IPS DF 6.9 (cell line): Measurements from ENCODE around the gene ZNF101.

Source experiments
- DNase-seq: peaks from one replicate; pipeline ENCODE4 v3.0.0-alpha.2; 2013; ENCODE audit warnings: low read depth, low spot score
- H3K27ac ChIP-seq: one replicate; pipeline ENCODE4 v1.5.1; 2013; ENCODE audit warnings: low read length, control low read depth
- H3K27me3 ChIP-seq: 2 replicates; pipeline ENCODE4 v1.6.1; 2013; ENCODE audit warnings: mild to moderate bottlenecking, low read length; ENCODE audit not compliant: control insufficient read depth, insufficient read depth
- H3K36me3 ChIP-seq: 2 replicates; pipeline ENCODE4 v1.6.1; 2013; ENCODE audit warnings: low read length; ENCODE audit not compliant: control insufficient read depth, insufficient read depth
- H3K4me1 ChIP-seq: 2 replicates; pipeline ENCODE4 v1.6.1; 2013; ENCODE audit warnings: low read length; ENCODE audit not compliant: control insufficient read depth, insufficient read depth
- H3K4me3 ChIP-seq: 2 replicates; pipeline ENCODE4 v1.5.1; 2013; ENCODE audit warnings: mild to moderate bottlenecking, low read length
- H3K9me3 ChIP-seq: 2 replicates; pipeline ENCODE4 v1.6.1; 2013; ENCODE audit warnings: low read length, inconsistent platforms; ENCODE audit not compliant: control insufficient read depth, insufficient read depth
- WGBS: extraction: QIAGEN DNeasy Blood & Tissue Kit; methylation state at CpG from one replicate; pipeline ENCODE4 v1.1.7; 2013; ENCODE audit warnings: mixed read lengths, missing lambda C conversion rate; ENCODE audit not compliant: insufficient read length, insufficient coverage; 5-methylcytosine and 5-hydroxymethylcytosine counted together

Gene ZNF101

GRCh38 chr19:19668230-19669012, at the start of gene ZNF101:
Gene ZNF101, plus strand, starts transcription at chr19:19668839. Its CDS starts 125 bp downstream, at chr19:19668964.
- WGBS = no CpG with 5 or more reads among the region's 36 CpGs
- H3K27me3 ChIP-seq = no peaks in the 10 kb centered on the region
- DNase-seq = peak; percentile 94
- H3K9me3 ChIP-seq = no peaks in the 10 kb centered on the region
- H3K4me1 ChIP-seq = no peaks in the 10 kb centered on the region; the same call in 1 of the 2 replicates
- H3K4me3 ChIP-seq = peak within 1 kb of the TSS; percentile 86
- H3K27ac ChIP-seq = no peak within 1 kb of the TSS
- H3K36me3 ChIP-seq = no peaks in the 10 kb centered on the region

- DNase-seq = no peak
- H3K4me3 ChIP-seq = no peak overlapping the region
- WGBS = no CpG with 5 or more reads among the region's 21 CpGs
- H3K4me1 ChIP-seq = no peaks in the 10 kb centered on the region
- H3K27ac ChIP-seq = no peak overlapping the region
- no peaks in the 10 kb centered on the region for H3K9me3 ChIP-seq
- H3K27me3 ChIP-seq = no peaks in the 10 kb centered on the region
- H3K36me3 ChIP-seq = peaks cover 8% of the 10 kb centered on the region
Observed at GRCh38 chr19:19619181-19619848, 49.3 kb upstream of the ZNF101 start.

DNA sequence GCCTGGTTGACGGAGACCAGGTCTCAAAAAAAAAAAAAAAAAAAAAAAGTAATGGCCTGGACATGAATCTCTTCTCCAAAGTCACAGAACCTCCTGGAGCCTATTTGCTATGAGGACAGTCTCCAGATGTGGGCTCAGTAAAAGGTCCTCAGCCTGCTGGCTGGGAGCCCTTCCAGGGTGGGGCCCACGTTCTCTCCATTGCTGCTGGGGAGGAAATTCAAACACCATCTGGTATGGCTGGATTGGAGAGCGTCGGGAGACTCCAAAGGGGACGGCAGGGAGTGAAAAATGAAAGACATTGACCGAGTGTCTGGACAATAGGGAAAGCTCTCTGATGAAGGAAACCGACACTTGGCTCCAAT, 48.8 kb upstream of the ZNF101 start:
- Histone ChIP-seq H3K4me1 (no peaks in the 10 kb centered on the region), H3K36me3 (peaks cover 12% of the 10 kb centered on the region), H3K27ac (no peak overlapping the region), H3K27me3 (no peaks in the 10 kb centered on the region), H3K4me3 (no peak overlapping the region), H3K9me3 (no peaks in the 10 kb centered on the region)
- WGBS = no CpG with 5 or more reads among the region's 7 CpGs
- no peak for DNase-seq

DNA sequence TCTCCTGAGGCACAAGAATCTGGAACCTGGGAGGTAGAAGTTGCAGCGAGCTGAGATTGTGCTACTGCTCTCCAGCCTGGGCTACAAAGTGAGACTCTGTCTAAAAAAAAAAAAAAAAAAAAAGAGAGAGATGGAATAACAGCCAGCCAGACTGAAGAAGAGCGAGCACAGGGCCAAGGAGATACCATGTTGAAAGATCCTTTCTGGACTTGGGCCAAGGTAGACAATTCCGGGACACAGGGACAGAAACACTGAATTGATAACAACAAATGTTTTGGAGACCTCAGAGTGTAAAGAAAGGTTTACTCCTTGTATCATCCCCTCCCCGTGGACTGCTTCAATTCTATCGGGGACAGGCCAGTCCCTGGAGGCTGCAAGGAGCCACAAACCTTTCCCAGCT, 45.3 kb upstream of the ZNF101 start:
- Histone ChIP-seq H3K27ac (no peak overlapping the region), H3K9me3 (no peaks in the 10 kb centered on the region), H3K4me1 (peaks cover 6% of the 10 kb centered on the region), H3K27me3 (no peaks in the 10 kb centered on the region), H3K4me3 (no peak overlapping the region), H3K36me3 (peaks cover 12% of the 10 kb centered on the region)
- no peak for DNase-seq
- no CpG with 5 or more reads among the region's 5 CpGs for WGBS

DNA sequence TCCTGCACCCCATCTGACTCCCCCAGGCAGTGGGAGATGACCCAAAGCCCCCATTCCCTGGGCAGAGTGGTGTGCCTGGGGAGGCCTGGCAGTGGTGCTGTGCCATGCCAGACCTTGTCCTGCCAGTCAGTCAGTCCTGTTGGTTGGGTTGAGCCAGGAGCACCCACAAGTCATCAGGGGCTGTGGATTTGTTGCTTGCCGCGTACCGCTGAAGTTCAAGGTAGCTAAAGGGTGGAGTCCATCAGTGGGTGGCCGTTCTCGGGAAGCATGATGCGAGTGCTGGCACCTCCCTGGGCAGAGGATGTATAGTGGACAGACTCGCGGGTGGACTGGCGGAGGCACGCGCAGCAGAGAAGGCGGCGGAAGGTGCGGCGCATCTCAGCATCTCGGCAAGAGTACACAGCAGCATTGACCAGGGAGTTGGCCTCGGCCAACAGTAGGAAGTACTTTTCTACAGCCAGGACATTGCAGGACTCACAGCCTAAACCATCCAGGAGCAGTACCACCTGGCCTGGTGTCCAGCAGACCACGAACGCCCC, 44.5 kb upstream of the ZNF101 start:
- Histone ChIP-seq H3K27me3 (no peaks in the 10 kb centered on the region), H3K36me3 (peaks cover 12% of the 10 kb centered on the region), H3K27ac (no peak overlapping the region), H3K9me3 (no peaks in the 10 kb centered on the region), H3K4me1 (peaks cover 6% of the 10 kb centered on the region), H3K4me3 (no peak overlapping the region)
- no peak for DNase-seq
- no CpG with 5 or more reads among the region's 19 CpGs for WGBS

DNA sequence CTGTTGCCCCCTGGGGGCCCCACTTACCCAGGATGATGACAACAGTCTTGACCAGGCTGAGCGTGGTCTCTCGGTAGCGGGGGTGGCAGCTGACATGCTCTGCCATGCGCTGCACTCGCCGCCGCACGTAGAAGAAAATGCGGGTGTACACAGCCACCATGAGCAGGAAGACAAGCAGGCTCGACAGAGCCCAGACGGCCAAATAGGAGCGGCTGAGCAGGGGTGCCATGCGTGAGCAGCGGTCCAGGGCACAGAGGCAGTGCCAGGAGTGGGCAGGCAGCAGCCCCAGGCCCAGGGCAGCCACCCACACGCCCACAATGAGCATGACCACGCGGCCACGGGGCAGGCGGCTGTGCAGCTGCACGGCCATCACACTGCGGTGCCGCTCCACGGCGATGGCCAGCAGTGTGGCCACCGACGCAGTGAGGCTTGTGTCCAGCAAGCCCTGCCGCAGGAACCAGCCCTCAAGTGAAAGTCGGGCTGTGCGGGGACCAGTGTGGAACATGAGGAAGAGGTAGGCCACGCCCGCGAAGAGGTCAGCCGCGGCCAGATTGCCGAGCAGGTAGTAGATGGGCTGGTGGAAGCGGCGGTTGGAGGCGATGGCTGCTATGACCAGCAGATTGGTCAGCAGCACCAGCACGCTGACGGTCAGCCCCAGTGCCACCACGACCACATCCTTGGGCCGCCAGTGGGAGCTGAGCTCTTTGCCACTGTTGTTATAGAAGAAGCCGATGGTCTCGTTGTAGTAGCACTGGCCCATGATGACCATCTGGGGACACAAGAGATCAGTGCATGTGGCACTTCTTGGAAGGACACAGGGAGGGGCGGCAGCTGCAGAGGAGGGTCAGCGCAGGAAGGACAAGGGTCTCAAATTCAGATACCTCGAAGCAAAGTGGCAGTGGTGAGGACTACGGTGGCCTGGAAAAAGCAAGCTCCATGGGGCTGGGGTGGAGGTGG, 41.8 kb upstream of the ZNF101 start:
- Histone ChIP-seq H3K4me1 (peaks cover 6% of the 10 kb centered on the region), H3K27ac (no peak overlapping the region), H3K27me3 (no peaks in the 10 kb centered on the region), H3K36me3 (peaks cover 12% of the 10 kb centered on the region), H3K9me3 (no peaks in the 10 kb centered on the region), H3K4me3 (peak overlapping the region; percentile 91; the same call in 1 of the 2 replicates)
- no peak for DNase-seq
- no CpG with 5 or more reads among the region's 48 CpGs for WGBS

DNA sequence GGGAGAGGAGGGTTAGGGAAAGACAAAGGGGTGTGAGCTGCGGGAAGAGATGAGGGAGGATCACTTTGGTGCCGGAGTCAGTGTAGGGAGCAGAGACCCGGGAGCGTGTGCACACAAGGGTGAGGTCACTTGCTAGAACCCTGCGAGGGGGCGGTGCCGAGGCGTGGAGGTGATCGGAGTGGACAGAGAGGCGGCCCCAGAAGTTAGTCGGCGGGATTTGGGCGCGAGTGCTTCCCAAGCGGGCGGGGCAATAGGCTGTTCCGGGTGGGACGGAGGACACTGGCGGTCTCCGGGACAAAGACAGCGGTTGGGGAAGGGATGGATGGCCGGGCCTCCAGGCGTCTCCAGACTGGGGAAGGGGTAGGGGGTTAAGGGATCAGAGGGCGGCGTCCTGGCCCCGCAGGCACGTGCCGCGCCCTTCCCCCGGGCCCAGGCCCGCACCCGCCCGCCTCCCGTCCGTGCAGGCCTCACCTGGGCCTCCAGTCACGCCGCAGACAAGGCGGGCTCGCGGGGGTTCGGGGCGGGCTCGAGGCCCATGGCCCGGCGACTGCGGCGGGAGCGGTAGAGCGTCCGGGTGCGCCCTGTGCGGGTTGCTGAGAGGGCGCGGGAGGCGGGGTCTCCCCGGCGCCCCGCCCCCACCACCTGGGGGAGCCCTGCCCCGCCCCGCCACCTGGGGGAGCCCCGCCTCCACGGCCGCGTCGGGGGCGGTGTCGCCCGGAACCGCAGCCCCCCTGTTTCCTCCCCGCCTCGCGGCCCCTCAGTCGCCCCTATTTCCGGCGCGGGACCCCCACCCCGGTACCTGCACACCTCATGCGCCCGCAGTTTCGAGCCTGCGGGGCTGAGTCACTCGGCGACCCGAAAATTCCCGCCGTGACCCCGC, 40.8 kb upstream of the ZNF101 start, which contains the start of gene LPAR2:
Gene LPAR2 (minus strand): TSS at position 600 of the 880 bp plus-strand sequence. CDS start 945 bp downstream, outside the sequence.
- WGBS = no CpG with 5 or more reads among the region's 87 CpGs
- no peaks in the 10 kb centered on the region for H3K27me3 ChIP-seq
- no peaks in the 10 kb centered on the region for H3K9me3 ChIP-seq
- DNase-seq = no peak
- no peak within 1 kb of the TSS for H3K27ac ChIP-seq
- peaks cover 14% of the 10 kb centered on the region for H3K36me3 ChIP-seq
- peak within 1 kb of the TSS; percentile 91 for H3K4me3 ChIP-seq
- H3K4me1 ChIP-seq = peaks cover 6% of the 10 kb centered on the region

DNA sequence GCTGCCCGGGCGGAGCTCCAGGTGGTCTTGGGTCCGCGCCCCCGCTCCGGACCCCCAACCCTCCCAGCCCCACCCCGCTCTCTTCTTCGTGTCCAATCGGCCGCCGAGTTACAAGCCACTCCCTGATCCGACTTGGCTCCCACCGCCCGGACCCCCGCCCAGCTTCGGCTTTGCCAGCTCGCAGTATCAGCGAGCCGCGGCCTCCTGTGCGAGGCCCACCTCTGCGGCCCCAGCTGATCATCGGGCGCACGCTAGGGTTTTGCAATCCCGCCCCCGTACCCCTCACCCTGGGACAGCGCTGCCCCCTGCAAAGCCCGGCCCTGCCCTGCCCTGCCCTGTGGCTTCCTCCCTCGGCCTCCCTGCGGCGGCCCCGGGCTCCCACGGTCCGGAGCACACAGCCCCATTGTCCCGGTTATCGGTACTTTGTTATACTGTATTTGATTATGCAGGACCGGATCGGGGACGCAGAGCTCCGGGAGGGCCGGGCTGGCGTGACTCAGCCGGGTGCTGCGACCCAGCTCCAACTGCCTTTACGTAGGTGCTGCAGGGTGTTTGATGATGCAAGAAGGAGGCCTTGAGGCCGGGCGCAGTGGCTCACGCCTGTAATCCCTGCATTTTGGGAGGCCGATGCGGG, 40.0 kb upstream of the ZNF101 start:
- Histone ChIP-seq H3K36me3 (peaks cover 13% of the 10 kb centered on the region), H3K4me1 (peaks cover 6% of the 10 kb centered on the region), H3K4me3 (peak overlapping the region; percentile 91; the same call in 1 of the 2 replicates), H3K9me3 (no peaks in the 10 kb centered on the region), H3K27ac (no peak overlapping the region), H3K27me3 (no peaks in the 10 kb centered on the region)
- DNase-seq = peak; percentile 64
- no CpG with 5 or more reads among the region's 51 CpGs for WGBS

GRCh38 chr19:19630062-19630414, 38.6 kb upstream of the ZNF101 start:
- no peak for DNase-seq
- WGBS = no CpG with 5 or more reads among the region's 11 CpGs
- Histone ChIP-seq H3K4me3 (no peak overlapping the region), H3K27me3 (no peaks in the 10 kb centered on the region), H3K27ac (no peak overlapping the region), H3K36me3 (peaks cover 13% of the 10 kb centered on the region), H3K4me1 (peaks cover 6% of the 10 kb centered on the region), H3K9me3 (no peaks in the 10 kb centered on the region)
